HFF-Myc (cell line): Measurements from ENCODE around the gene HDGFL1.

Source experiments
- DNase-seq: peaks from one replicate; pipeline ENCODE4 v3.0.0-alpha.2; 2011; ENCODE audit warnings: low read depth; ENCODE audit errors: extremely low read depth
- H3K4me3 ChIP-seq: replicated peaks from 2 replicates; pipeline ENCODE4 v1.5.1; 2011; ENCODE audit warnings: low read depth, mild to moderate bottlenecking, control low read depth, low read length
- CTCF ChIP-seq: IDR thresholded peaks from 2 replicates; pipeline ENCODE4 v1.5.1; 2012; ENCODE audit warnings: mild to moderate bottlenecking, low read depth, low read length, control low read depth; ENCODE audit errors: missing control alignments

The HDGFL1 gene

DNA sequence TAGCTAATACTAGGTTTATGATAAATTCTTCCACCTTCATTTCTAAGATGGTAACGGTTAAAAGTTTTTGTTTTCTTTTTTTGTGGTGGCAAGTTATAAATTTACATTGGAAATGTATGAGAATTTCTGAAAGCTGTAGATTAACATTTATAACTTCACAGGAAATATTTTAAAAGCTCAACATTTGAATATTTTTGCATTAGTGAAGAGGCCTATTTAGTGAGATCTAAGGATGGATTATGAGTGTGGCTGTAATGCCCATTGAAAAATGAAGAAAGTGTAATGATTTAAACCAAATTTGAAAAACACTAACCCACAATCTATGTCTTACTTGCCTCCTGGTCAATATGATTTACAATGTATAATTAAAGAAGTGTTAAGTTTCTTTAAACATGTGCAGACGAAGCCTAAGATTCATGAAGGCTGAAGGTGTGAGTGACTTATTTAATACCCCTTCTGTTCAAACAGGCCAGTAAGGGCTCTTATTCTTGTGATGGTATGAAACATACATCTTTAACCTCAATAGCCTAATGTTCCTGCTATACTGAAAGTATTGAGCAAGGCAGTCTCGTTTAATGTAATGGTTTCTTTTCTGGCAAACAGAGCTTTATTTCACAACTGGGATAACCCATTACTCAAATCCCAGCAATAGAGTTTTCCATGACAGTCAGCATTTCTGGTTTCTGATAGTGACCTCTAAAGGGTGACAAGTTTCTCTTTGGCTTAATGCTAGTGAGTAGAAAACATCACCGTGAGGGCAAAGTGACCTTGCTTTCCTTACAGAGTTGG lies 13.2 kb downstream of the HDGFL1 start:
- no peak for TF ChIP-seq CTCF
- H3K4me3 ChIP-seq: no peak overlapping the region
- no peak for DNase-seq

- no peak overlapping the region for H3K4me3 ChIP-seq
- no peak for TF ChIP-seq CTCF
- DNase-seq: no peak
Observed at GRCh38 chr6:22583230-22583629, 13.9 kb downstream of the HDGFL1 start.

DNA sequence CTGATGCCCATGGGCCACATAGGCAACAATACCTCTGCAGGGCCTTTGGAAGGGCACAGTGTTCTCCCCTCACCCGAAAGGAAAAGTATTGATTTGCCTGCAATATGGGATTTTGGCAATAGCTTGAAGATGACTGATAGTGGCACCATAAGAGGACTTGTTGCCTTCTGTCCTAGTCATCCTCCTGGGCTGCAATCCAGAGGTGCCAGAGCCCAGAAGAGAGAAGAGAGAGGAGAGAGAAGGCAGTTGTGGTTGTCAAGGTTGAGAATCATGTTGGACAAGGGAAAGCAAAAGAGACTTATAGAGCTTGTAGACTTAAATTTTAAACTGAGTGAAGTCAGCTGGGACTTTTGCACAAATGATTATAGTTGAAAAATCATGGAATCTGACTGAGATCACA lies 14.6 kb downstream of the HDGFL1 start:
- no peak overlapping the region for H3K4me3 ChIP-seq
- no peak for DNase-seq
- TF ChIP-seq CTCF: no peak

- no peak overlapping the region for H3K4me3 ChIP-seq
- no peak for TF ChIP-seq CTCF
- no peak for DNase-seq
Observed at GRCh38 chr6:22589118-22589517, 19.8 kb downstream of the HDGFL1 start.

DNA sequence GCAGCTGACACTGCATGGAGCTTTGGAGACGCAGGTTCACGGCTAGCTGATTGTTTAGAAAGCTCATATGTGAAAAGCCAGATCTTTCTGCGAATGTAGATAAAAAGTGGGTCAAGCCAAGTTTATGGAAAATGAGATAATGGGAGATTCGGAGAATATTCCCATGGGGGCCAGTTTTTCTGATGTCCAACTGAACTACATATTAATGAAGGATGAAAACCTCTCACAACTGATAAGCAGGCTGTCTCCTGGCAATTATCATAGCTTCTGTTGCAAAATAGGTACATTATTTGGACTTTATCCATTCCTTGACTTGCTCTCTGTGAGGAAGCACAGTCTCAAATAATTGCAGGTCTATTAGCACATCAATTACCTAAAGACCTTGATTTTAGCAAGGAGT lies 21.1 kb downstream of the HDGFL1 start:
- TF ChIP-seq CTCF: no peak
- no peak overlapping the region for H3K4me3 ChIP-seq
- DNase-seq: no peak

GRCh38 chr6:22593895-22594294 lies 24.5 kb downstream of the HDGFL1 start:
- no peak overlapping the region for H3K4me3 ChIP-seq
- DNase-seq: no peak
- no peak for TF ChIP-seq CTCF

DNA sequence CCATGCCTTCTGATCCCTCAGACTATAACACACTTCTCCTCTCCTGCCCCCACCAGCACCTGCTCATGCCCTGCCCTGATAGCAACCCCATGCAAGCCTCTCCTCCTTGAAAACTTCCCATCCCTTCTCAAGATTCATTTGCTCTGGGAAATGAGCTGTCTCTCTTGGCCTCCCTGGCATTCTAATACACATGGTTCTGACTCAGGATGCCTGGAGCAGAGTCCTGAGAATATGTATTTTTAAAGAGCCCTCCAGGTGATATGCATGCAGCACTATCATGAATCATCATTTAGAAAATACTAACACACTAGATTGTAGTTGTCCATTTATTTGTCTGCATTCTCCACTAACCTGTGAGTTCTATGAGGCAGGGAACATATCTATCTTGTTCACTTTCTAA lies 26.6 kb downstream of the HDGFL1 start:
- no peak for TF ChIP-seq CTCF
- H3K4me3 ChIP-seq: no peak overlapping the region
- DNase-seq: no peak
